Measurements from ENCODE around the gene SNX22.
"Not testable (repeated sequence)": the region's sequence is repeated elsewhere in the genome, so short reads cannot be mapped to it uniquely, and the experiment has no call there.

The SNX22 gene

DNA sequence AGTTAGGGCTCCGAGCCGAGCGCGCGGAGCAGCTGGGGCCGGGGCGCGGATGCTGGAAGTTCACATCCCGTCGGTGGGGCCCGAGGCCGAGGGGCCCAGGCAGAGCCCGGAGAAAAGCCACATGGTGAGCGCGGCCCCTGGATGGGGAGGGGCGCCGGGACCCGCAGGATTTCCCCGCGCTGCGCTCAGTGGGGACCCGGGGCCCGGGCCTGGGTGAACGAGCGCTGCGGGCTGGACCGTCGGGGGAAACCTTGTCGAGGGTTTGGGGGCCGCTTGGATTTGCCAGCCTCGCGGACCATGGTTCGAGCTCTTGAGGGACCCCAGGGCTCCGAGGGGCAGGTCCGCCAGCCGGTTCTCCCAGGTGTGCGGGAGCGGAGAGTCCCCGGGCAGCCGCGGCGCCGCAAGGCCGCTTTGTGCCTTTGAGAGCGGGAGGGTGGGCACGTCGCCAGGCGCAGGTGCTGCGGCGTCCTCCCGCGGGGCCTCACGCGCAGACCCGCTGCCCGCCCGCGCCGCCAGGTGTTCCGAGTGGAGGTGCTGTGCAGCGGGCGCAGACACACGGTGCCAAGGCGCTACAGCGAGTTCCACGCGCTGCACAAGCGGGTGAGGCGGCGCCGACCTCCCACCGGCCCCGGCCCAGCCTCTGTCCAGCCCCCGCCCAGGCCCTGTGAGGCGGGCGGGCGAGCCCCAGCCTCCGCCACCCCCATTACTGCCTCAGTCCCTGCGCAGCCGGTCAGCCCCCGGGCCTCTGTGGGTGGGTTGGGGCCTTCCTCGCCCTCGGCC, at the start of gene SNX22:
SNX22 (plus strand) TSS at position 5 of the 780 bp plus-strand sequence; CDS start at position 50, 45 bp downstream.
- no peak for DNase-seq (ENCODE audit: low read depth in 2 of 2, low spot score in 1 of 2)

DNA sequence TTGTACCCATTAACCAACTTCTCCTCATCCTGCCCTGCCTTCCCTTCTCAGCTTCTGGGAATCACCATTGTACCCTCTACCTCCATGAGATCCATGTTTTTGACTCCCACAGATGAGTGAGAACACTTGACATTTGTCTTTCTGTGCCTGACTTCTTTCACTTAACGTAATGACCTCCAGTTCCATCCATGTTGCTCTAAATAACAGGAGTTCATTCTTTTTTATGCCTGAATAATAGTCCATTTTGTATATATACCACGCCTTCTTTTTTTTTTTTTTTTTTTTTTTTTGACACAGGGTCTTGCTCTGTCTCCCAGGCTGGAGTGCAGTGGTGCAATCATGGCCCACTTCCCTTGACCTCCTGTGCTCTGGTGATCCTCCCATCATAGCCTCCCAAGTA, 49.0 kb upstream of the SNX22 start:
- no peak for DNase-seq (ENCODE audit: low read depth in 2 of 2, low spot score in 1 of 2)

DNA sequence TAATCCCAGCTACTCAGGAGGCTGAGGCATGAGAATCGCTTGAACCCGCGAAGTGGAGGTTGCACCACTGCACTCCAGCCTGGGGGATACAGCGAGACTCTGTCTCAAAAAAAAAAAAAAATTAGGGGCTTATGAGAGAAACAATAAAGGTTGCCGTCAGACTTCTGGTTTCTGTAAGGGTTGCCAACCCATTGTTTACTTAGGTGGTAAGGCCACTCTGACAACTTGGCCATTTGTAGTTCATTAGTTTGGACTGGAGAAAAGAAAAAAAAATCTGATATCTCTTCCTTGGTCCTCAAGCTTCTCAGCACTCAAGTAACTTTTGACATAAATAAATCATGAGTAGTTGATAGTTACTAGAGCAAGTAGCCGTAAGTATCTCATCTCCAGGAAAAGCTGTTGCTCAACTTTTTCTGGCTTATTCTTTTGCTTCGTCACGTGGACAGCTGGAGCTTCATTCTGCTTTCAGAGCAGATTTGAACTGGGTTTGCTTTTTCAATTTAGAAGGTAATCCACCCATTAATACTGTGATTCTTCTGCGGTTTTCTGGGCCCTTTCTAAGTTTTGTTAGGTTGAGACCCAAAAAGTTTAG, 46.3 kb upstream of the SNX22 start:
- no peak for DNase-seq (ENCODE audit: low read depth in 2 of 2, low spot score in 1 of 2)

DNA sequence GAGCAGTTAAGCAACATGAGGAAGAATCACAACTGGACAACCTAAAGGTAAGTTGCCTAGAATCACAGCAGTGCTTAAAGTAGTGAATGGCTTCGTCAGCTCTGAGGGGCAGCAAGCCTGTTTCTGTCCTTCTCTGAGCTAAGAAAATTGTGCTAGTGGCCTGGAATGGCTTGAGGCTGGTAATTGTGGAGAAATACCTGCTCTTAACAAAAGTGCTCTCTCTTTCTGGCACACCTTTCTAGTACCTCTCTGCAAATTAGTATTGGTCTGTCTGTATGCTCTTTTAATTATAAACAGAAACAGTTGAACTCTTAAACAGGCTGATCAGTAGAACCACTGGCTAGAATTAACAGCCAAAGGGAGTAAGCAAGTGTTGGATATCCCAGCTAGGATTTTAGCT, 44.2 kb upstream of the SNX22 start:
- no peak for DNase-seq (ENCODE audit: low read depth in 2 of 2, low spot score in 1 of 2)

DNA sequence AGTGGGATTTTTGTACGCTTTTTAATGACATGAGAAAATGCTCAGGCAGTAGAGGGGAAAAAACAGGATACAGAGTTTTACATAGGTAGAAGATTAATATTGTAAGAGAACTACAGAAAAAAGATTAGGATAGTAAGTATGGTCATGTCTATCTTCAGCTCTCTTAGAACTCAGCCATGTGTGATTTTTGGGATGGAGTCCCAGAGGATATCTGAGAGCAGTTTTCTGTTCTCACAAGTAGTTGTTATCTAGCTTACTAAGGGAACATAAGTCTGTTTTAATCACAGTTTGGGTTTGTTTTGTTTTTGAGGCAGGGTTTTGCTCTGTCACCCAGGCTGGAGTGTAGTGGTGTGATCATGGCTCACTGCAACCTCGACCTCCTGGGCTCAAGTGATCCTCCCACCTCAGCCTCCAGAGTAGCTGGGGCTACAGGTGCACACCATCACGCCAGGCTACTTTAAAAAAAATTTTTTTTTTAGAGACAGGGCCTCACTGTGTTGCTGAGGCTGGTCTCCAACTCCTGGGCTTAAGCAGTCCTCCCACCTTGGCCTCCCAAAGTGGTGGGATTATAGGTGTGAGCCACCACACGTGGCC, 41.3 kb upstream of the SNX22 start:
- DNase-seq (ENCODE audit: low read depth in 2 of 2, low spot score in 1 of 2), result not testable (repeated sequence)

DNA sequence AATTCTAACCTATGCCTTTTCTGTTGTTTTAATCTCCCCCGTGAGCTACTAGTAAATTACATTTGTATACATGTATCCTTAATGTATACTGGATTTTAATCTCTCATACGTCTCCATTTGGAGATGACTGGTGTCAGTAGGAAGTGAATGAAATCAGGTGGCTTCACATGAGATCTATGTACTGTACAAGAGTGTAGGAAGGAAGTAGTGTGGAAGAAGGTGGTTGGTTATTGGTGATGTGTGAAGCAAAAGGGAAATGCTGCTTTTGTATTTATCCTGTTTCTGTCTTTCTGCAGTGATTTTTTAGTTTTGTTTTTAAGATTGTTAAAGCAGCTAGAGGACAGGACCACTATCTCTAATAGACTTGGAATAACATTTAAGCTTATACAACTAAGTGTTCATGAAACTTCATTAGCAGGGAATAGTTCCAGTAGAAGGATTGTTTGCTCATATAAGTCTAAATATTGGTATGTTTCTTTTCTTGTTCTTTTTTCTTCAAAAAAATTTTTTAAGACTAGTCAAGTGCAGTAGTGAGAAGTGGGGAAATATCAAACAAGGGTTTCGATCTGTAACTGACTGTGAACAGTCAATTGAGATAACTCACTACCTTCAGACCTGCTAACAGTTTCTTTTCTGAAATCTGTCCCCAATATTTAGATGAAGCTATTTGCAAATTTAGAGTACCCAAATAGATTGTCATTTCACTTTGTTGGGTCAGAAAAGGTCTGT, 40.4 kb upstream of the SNX22 start:
- DNase-seq (ENCODE audit: low read depth in 2 of 2, low spot score in 1 of 2), result no peak

DNA sequence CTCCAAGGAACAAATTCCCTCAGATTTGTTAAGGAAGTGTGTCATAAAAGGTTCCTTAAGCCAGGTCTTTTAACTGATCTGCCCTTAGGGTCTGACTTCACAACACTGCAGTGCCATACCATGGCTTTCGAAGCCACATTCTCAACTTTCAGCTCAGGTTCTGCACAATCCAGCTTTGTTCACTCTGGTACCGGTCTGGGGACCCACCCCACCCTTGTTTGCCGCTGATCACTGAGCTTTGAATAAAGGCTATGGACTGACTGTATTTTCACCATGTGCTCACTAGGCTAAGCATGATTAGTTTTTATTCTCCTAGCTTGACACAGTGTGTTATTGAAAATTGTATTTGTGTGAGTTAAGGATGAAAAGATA, 39.9 kb upstream of the SNX22 start:
- DNase-seq (ENCODE audit: low read depth in 2 of 2, low spot score in 1 of 2), result no peak

DNA sequence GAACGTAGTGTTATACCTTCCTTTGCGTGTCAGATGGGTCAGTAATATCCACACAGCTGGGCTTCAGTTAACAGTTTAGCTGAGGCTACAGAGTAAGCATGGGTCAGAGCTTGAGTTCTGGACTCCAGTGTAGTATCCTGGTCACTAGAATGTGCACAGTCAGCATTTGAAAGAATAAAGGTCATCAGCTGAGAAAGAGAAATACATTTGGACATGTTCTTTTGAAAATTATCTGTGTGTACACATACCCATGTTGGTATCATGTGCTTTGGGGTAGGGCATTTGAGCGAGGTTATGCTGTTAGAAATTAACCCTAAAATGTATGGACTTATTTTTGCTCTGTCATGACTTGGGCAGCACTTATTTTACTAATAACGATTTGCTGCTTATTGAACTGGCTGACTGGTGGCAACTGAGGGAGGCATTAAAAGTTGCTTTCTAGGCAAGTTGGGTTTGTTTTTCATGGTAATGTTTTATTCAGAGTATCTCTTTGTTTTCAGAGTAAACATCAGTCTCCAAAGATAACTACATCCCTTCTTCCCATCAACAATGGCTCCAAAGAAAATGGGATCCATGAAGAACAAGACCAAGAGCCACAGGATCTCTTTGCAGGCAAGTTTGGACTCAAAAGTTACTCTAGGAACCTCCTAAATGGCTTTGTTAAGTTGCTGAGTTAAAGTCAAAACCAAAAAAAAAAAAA, 39.3 kb upstream of the SNX22 start:
- DNase-seq (ENCODE audit: low read depth in 2 of 2, low spot score in 1 of 2), result no peak

DNA sequence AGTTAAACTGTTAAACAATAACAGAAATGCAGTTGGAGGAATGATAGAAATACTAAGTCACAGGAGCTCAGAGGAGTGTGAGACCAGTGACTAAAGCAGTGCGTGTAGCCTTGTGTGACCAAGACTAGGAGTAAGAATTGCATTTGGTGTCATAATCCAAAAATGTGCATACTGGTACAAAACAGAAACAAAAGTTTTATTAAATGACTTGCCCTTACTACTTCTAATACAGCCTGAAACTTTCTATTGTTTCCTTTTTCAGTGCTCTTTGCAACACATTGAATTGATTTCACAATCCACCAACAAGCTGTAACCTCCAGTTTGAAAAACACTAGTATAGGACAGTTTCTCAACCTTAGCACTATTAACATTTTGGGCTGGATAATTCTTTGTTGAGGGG, 38.6 kb upstream of the SNX22 start:
- DNase-seq (ENCODE audit: low read depth in 2 of 2, low spot score in 1 of 2), result no peak

DNA sequence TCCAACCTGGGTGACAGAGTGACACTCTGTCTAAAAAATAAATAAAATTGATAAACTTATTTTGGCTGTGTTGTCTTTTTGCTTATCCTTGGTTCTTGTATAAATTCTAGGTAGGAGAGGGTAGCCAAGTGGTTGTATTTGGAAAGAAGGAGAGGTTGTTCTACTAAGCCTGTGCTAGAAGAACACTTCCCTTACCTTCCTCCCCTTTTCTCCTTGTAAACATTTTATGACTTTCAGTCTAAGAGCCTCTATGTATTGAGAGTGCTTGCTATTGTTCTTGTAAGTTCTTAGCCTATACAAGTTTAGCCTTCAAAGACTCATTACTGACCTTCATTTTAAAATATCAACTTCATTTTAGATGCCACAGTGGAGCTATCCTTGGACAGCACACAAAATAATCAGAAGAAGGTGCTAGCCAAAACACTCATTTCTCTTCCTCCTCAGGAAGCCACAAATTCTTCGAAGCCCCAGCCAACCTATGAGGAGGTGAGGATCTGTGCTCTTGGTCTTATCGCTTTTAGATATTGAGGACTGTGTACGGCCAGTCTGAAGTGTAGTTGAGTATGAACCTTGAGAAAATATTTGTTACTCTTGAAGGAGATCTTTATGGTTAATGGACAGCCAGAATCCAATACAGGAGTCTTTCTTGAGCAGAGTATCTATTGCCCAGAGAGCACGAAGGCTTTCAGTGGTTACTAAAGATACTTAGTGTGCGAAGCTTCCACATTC, 33.6 kb upstream of the SNX22 start:
- no peak for DNase-seq (ENCODE audit: low read depth in 2 of 2, low spot score in 1 of 2)

DNA sequence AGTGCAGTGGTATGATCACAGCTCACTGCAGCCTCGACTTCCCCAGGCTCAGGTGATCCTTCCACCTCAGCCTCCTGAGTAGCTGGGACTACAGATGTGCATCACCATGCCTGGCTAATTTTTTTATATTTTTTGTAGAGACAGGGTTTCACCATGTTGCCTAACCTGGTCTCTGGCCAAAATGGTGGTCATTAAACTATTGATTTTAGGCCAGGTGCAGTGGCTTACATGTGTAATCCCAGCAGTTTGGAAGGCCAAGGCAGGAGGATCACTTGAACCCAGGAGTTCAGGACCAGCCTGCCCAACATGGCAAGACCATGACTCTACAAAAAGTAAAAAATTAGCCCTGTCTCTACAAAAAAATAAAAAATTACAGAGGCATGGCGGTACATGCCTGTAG, 31.2 kb upstream of the SNX22 start:
- not testable (repeated sequence) for DNase-seq (ENCODE audit: low read depth in 2 of 2, low spot score in 1 of 2)

DNA sequence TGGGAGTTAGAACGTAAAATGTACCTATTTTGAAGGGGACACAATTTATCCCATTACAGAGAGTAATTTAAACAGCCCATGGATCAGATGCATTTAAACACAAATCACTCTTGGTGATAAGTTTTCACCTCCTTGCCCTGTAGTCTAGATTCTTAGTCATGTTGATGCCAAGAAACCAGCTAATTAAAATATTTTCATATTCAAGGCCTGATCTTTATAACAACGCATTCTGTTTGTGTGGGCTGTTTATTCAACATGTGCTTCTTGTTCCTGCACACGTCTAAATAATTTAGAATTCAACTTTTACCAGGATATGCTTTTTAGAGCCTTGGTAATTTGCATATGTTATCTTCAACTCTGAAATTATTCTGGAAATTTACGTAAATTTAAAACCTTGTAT, 29.9 kb upstream of the SNX22 start:
- no peak for DNase-seq (ENCODE audit: low read depth in 2 of 2, low spot score in 1 of 2)

DNA sequence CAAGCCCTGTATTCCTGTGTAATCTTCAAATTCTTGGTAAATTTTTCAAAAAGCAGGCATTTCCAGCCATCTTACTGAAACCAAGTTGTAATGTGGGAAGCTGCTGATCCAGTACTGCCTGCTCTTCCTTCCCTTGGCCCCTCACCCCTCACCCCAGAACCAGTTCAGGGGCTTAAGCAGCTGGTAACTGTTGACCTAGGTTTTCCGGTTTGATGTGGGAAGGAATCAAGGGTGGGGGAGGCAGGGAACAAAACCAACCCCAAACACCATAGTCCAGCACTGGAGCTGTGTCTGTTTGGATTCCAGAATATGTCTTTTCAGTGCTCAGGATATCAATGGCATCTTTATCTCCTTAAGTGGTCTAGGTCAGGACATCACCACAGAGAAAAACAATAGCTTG, 29.1 kb upstream of the SNX22 start:
- DNase-seq (ENCODE audit: low read depth in 2 of 2, low spot score in 1 of 2), result no peak

DNA sequence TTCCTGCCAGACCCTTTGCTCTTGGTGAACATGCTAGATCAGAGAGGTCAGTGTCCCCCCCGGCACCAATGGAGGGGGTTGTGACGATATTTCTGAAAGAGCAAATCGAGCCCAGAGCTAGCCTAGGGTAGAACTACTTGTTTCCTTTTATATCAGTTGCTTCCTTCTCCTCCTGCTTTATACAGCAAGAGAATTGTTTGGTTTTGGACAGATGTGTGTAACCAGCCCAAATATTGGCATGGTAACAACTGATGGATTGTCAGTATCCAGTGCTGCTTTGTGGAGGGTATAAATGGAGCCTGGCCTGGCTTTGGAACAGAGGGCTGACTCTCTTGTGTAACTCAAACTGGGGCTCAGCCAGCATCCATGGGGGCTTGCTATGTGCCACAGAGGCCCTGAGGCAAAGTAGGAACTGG, 28.6 kb upstream of the SNX22 start:
- no peak for DNase-seq (ENCODE audit: low read depth in 2 of 2, low spot score in 1 of 2)

DNA sequence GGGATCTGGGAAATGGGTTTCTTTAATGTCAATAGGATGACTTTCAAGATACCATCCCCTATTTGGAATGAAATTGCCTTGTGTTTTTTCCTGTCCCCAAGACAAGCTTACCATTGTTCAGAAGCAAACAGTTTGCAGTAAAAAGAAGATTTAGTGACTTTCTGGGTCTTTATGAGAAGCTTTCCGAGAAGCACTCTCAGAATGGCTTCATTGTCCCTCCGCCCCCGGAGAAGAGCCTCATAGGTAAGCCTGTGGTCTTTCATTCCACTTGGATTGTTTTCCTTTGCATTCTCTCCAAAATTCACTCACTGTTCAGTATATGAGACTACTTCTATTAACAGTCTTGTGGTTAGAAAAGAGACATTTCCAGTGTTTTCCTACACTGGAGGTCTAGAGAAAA, 25.6 kb upstream of the SNX22 start:
- DNase-seq (ENCODE audit: low read depth in 2 of 2, low spot score in 1 of 2), result no peak

DNA sequence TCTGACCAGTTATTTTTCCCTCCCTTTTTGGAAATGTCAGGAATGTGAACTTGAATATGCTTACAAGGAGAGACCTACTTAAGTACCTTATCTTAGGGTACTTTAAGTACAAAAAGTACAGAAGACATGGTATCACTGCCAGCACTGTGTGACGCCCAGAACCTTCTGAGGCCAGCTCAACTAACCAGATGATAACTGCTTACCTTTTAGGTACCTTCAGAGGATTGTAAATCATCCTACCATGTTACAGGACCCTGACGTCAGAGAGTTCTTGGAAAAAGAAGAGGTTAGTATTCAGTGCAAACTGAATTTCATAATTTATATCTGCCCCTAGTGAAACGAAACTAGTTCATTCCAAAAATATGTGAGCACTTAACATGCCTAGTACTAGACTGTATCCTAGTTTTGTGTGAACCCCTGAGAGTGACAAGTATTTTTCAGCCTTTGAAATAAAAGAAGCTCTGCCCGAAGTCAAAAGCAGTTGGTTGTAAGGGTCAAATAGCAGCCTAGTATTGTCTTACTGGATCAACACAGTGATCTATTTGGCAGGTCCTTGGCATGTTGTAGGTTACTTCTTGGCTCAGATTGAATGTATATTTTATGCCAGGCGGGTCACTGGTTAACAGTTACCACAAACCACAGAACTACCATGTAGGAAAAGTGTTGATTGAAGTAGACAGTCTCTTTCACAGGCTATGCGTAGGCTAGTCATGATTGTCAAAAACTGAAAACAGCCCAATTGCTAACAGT, 23.8 kb upstream of the SNX22 start:
- DNase-seq (ENCODE audit: low read depth in 2 of 2, low spot score in 1 of 2), result no peak

DNA sequence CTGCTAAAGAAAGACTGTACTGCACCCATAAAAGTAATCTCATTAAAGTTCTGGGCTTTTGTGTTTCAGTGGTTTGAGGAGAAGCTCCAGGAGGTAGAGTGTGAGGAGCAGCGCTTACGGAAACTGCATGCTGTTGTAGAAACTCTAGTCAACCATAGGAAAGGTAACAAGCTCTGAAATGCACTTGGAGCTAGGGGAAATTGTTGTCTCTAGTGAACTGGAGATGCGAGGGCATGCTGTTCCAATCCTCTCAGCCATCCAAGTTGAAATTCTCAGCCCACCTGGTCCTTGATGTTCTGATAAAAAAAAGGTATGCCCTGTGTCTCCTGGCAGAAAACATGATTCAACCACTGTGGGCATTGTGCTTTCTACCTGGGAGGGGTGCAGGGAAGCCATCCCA, 21.4 kb upstream of the SNX22 start:
- no peak for DNase-seq (ENCODE audit: low read depth in 2 of 2, low spot score in 1 of 2)

DNA sequence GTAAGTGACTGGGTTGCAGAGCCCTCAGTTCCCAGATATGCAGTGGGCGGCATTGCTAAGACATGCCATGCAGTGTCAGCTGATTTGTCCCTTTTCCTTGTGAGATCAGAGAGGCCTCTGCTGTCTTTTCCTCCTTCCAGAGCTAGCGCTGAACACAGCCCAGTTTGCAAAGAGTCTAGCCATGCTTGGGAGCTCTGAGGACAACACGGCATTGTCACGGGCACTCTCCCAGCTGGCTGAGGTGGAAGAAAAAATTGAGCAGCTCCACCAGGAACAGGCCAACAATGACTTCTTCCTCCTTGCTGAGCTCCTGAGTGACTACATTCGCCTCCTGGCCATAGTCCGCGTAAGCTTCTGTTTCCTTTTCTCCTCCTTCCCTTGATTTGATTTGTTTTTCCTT, 20.0 kb upstream of the SNX22 start:
- DNase-seq (ENCODE audit: low read depth in 2 of 2, low spot score in 1 of 2), result no peak

DNA sequence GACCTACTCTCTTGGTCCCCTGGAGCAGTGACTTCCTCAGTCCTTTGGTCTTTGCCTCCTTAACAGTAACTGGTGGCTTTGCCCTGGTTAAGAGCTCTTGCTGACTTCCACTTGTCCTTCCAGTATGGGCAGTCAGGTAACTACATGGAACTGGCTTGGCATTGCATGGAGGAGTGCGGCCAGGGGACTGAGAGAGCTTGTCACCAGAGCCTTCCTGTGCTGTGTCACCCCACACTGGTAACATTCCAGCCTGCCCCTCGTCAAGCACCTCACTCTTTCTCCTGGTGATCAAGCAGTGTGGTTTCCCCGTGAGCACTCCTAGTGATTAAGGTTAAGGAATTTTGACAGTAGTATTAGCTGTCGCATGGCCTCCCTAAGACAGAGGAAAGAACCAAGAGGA, 19.3 kb upstream of the SNX22 start:
- no peak for DNase-seq (ENCODE audit: low read depth in 2 of 2, low spot score in 1 of 2)
